ENCODE results near the gene KCNMB4.

The KCNMB4 gene

GRCh38 chr12:70365648-70366518 is at the start of gene KCNMB4:
Gene KCNMB4, plus strand, starts transcription at chr12:70366290. Its CDS starts 445 bp downstream, at chr12:70366735.
- peak; percentile 20 for DNase-seq

- DNase-seq = no peak
Observed at GRCh38 chr12:70317781-70318180, 48.3 kb upstream of the KCNMB4 start.

GRCh38 chr12:70319605-70320004 is 46.5 kb upstream of the KCNMB4 start:
- no peak for DNase-seq

GRCh38 chr12:70321191-70321590 is 44.9 kb upstream of the KCNMB4 start:
- DNase-seq = no peak

GRCh38 chr12:70327541-70327940 is 38.5 kb upstream of the KCNMB4 start:
- no peak for DNase-seq

- no peak for DNase-seq
Observed at GRCh38 chr12:70329728-70330127, 36.4 kb upstream of the KCNMB4 start.

GRCh38 chr12:70330158-70330557 is 35.9 kb upstream of the KCNMB4 start:
- DNase-seq = no peak

GRCh38 chr12:70332236-70332635 is 33.9 kb upstream of the KCNMB4 start:
- DNase-seq = no peak

GRCh38 chr12:70334742-70335141 is 31.3 kb upstream of the KCNMB4 start:
- no peak for DNase-seq

GRCh38 chr12:70338531-70338930 is 27.6 kb upstream of the KCNMB4 start:
- no peak for DNase-seq

GRCh38 chr12:70351076-70351475 is 15.0 kb upstream of the KCNMB4 start:
- no peak for DNase-seq

- DNase-seq = no peak
Observed at GRCh38 chr12:70353780-70354660, 12.1 kb upstream of the KCNMB4 start.

- DNase-seq = no peak
Observed at GRCh38 chr12:70354787-70355186, 11.3 kb upstream of the KCNMB4 start.

- DNase-seq = no peak
Observed at GRCh38 chr12:70355972-70356371, 10.1 kb upstream of the KCNMB4 start.

GRCh38 chr12:70359458-70360197 is 6.5 kb upstream of the KCNMB4 start:
- no peak for DNase-seq

- no peak for DNase-seq
Observed at GRCh38 chr12:70360218-70360617, 5.9 kb upstream of the KCNMB4 start.

GRCh38 chr12:70364695-70365397 is 1.2 kb upstream of the KCNMB4 start:
- DNase-seq = no peak

- DNase-seq = no peak
Observed at GRCh38 chr12:70365398-70365647, 767 bp upstream of the KCNMB4 start.

- no peak for DNase-seq
Observed at GRCh38 chr12:70366581-70367257, 629 bp downstream of the KCNMB4 start.

- no peak for DNase-seq
Observed at GRCh38 chr12:70367258-70368141, 1.4 kb downstream of the KCNMB4 start.

- no peak for DNase-seq
Observed at GRCh38 chr12:70372881-70373280, 6.8 kb downstream of the KCNMB4 start.

Measured in NCI-H1092 (cell line).